NCI-H446 (cell line): ENCODE measurements around the gene TMEM201.
"Not testable (repeated sequence)": the region's sequence is repeated elsewhere in the genome, so short reads cannot be mapped to it uniquely, and the experiment has no call there.

ENCODE experiments used
- DNase-seq, 2 experiments: peaks; one replicate each; lab custom pipeline; 2025; lab: John Stamatoyannopoulos, UW

The TMEM201 gene, protein sequence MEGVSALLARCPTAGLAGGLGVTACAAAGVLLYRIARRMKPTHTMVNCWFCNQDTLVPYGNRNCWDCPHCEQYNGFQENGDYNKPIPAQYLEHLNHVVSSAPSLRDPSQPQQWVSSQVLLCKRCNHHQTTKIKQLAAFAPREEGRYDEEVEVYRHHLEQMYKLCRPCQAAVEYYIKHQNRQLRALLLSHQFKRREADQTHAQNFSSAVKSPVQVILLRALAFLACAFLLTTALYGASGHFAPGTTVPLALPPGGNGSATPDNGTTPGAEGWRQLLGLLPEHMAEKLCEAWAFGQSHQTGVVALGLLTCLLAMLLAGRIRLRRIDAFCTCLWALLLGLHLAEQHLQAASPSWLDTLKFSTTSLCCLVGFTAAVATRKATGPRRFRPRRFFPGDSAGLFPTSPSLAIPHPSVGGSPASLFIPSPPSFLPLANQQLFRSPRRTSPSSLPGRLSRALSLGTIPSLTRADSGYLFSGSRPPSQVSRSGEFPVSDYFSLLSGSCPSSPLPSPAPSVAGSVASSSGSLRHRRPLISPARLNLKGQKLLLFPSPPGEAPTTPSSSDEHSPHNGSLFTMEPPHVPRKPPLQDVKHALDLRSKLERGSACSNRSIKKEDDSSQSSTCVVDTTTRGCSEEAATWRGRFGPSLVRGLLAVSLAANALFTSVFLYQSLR

DNA sequence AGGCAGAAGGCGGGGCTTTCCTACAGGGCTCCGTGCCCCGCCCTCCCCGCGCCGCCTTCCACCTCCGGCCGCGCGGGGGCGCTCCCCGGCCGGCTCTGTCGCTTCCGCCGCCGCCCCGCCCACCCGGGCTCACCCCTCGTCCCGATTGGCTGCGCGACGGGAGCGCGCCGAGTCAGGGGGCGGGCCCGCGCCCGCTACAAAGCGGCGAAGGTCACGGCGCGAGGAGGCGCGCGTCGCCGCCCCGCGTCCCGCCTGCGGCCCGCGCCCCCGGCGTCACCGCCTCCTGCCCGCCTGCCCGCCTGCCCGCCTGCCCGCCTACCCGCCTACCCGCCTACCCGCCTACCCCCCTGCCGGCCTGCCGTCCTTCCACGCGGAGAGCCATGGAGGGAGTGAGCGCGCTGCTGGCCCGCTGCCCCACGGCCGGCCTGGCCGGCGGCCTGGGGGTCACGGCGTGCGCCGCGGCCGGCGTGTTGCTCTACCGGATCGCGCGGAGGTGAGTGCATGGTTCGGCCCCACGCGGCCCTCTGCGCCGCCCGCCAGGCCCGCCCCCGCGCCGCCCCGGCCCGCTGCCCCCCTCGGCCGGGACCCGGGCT, at the start of gene TMEM201:
TSS of gene TMEM201 (plus strand) at position 361 of the 593 bp plus-strand sequence. CDS start at position 381, 20 bp downstream.
- peak; percentile 90 to 98 for DNase-seq

- DNase-seq, result peak; percentile 98 to 99
Measured at GRCh38 chr1:9539165-9539828, 49.4 kb upstream of the TMEM201 start, which contains the start of gene SLC25A33. Gene SLC25A33 (plus strand): TSS chr1:9539465. CDS start chr1:9539692, 227 bp downstream.

GRCh38 chr1:9539829-9540550, 48.7 kb upstream of the TMEM201 start:
- DNase-seq, result peak in 1 of 2 experiments; percentile 31

DNA sequence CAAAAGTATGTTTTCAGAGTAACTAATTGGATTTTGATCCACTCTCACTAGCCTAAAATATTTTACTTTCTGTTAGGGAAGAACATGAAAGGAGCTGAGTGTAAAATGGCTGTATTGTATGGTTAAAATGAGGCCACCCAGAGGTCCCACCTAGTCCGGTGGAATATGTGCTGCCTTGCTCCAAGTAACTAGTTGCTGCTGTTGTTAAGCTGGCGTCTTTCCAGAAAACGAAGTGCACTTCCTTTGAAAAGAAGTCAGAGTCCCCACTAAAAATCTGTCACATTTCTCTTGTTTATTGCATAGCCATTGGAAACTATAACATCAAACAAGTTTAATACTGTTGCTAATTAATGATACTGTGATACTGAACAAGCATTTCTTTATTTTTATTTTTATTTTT, 46.3 kb upstream of the TMEM201 start:
- peak; percentile 34 to 75 for DNase-seq

DNA sequence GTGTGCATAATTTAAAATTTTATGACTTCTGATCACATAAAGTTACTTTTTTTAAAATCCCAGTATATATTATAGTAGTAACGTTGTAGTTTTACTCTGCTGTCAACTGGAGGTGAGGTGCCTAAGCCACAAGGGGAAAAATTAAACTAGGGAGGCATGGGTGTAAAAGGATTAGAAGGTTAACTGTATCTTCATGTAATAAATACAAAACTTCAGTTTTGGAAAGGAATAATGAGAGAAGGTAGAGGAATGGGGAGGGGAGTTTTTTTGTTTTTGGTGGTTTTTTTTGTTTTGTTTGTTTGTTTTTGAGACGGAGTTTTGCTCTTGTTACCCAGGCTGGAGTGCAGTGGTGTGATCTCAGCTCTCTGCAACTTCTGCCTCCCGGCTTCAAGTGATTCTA, 43.8 kb upstream of the TMEM201 start:
- no peak for DNase-seq

- no peak for DNase-seq
Measured at GRCh38 chr1:9549955-9550546, 38.7 kb upstream of the TMEM201 start.

DNA sequence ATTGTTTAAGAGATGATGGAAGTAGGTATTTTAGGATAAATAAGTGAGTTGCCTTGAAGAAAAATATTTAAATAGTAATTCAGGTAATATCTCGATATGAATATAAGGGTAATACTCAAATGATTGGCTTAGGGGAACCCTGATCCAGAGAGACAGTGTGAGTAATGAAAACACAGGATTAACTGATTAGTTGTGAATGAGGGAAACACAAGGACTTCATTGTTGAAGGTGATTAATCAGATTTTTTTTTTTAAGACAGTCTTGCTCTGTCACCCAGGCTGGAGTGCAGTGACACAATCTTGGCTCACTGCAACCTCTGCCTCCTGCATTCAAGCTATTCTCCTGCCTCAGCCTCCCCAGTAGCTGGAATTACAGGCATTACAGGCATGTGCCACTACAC, 36.7 kb upstream of the TMEM201 start:
- no peak for DNase-seq

GRCh38 chr1:9553736-9554144, 35.0 kb upstream of the TMEM201 start:
- no peak for DNase-seq

DNA sequence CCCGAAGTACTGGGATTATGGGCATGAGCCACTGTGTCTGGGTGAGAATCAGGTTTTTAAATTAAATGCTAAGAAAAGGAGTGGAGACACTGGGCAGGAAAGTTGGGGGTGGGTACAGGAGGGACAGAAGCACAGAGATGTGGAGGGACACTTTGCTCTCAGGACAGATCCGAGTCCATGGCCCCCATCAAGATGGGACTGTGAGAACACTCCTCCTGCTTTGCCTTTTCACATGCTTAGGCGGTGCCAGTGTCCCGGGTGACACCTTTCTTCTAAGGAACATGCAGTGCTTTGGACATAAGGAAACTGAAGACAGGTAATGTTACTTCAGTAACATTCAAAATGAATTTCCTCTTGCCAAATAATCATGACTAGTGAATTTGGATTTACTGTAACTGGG, 32.8 kb upstream of the TMEM201 start:
- DNase-seq, result no peak

GRCh38 chr1:9557624-9558023, 31.1 kb upstream of the TMEM201 start:
- DNase-seq, result no peak

GRCh38 chr1:9558271-9558945, 30.3 kb upstream of the TMEM201 start:
- DNase-seq, result peak in 1 of 2 experiments; percentile 31

DNA sequence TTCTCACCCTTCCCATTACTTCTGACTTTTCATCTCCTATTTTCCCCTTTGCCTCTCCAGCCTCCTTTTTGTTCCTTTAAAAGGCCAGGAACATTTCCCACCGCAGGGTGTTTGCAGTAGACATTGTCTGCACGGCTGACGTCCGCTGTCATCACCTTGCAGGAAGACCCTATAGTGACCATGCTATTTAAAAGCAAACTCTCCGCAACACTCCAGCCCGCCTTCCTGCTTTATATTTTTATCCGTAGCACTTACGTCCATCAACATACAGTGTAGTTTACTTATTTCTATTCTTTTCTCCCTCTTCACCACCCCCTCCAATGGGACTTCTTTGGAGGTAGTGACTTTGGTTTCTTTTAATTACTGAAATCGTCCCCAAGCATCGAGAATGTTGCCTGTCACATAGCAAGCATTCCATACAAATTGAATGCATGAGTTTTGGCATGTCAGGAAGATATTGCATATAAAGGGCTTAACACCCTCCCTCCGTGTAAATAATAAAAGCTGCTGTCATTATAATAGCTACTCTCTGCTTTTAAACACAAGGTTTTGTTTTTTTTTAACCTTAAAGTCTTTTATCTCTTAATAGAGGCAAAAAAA, 29.7 kb upstream of the TMEM201 start:
- no peak for DNase-seq

GRCh38 chr1:9559673-9560072, 29.0 kb upstream of the TMEM201 start:
- DNase-seq, result no peak

GRCh38 chr1:9560090-9560489, 28.6 kb upstream of the TMEM201 start:
- DNase-seq, result not testable (repeated sequence)

DNA sequence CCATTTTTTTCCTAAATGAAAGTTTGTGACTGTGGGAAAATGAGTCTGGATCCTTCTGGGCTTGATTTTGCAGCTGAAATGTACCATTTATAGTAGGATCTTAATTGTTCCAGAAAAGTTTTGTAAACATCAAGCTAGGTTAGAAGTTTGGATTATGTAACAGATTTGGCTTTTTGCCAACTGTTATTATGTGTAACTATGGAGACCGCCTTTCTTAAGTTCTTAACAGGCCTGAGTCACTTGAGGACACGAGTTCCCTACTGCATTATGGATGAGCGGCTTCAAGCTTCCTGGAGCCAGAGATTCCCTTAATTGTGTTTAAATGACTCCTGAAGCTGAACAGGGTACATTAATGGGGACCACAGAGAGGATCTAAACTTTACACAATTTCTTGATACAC, 27.3 kb upstream of the TMEM201 start:
- peak; percentile 70 to 85 for DNase-seq

GRCh38 chr1:9569267-9569666, 19.4 kb upstream of the TMEM201 start:
- no peak for DNase-seq

GRCh38 chr1:9570886-9571529, 17.7 kb upstream of the TMEM201 start:
- DNase-seq, result not testable (repeated sequence)

DNA sequence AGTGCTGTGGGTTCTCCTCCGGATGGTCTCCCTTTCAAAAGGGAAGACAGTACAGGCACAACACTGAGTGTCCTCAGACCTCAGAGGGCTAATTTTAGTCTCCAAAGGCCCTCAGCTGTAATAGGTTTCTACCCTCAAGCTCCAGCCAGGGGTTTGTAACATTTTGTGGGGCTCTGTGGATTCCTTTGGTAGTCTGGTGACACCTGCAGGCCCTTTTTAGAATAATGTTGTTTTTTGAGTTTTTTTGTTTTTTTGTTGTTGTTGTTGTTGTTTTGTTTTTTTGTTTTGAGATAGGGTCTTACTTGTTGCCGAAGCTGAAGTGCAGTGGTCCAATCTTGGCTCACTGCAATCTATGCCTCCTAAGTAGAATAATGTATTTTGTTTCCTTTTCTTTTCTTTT, 15.0 kb upstream of the TMEM201 start:
- peak in 1 of 2 experiments; percentile 28 for DNase-seq

DNA sequence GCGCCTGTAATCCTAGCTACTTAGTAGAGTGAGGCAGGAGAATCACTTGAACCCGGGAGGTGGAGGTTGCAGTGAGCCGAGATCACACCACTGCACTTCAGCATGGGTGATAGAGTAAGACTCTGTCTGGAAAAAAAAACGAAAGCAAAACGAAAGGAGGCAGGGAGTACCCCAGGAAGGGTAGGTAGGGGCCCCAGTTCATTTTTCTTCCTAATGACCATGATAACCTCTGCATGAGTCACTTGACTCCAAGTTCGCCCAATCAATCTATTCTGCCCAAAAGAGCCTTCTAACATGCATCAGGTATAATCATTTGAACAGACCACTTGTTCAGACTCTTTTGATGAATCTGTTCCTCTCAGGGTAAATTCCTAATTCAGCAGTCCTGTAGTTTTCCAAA, 13.2 kb upstream of the TMEM201 start:
- no peak for DNase-seq

- no peak for DNase-seq
Measured at GRCh38 chr1:9576903-9577302, 11.8 kb upstream of the TMEM201 start.
